ENCODE results near the gene SLC34A3. TPM values are rescaled to one million over a fixed set of nuclear protein-coding genes. Genes with fewer than 3 reads are reported as not detected.

SLC34A3 gene
- total RNA-seq: not detected in 2 replicates

DNA sequence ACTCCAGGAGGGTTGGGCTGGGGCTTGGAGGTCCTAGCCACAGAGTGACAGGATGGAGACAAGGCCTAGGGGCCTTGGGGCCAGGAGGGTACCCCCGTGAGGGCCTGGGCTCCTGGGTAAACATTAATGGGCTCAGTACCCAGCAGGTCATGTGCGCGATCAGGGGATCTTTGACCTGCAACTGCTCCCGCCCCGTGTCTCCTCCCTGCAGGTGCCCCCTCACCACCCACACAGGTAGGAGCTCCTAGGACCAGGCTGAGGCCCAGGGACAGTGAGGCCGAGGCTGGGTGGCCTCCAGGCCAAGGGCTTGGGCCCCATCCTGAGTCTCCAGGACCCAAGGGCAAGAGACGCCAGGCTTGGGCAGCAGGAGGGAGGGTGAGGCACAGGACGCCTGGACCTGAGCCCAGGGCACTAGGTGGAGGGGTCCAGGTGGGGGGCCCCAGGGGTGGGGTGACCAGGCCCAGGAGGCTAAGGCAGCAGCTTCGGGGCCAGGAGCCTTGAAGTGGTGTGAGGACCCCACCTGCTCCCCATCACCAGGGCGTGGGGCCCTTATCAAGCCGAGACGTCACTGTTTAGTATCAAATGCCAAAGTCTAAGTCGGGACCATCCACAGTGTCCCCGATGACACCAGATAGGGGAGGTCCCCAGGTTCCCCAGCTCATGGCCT, at the start of gene SLC34A3:
Gene SLC34A3, plus strand, starts transcription at position 197 of the 667 bp plus-strand sequence. CDS start 802 bp downstream, outside the sequence.
- Histone ChIP-seq H4K20me1 (ENCODE audit: insufficient read depth, low read length) (peaks cover under 1% of the 10 kb centered on the region), H2AFZ (ENCODE audit: low read length) (no peak within 1 kb of the TSS), H3K36me3 (ENCODE audit: insufficient read depth, low read length) (no peaks in the 10 kb centered on the region), H3K4me2 (ENCODE audit: insufficient read depth, low read length) (no peak within 1 kb of the TSS), H3K27me3 (ENCODE audit: insufficient read depth, low read length) (no peaks in the 10 kb centered on the region), H3K9me3 (ENCODE audit: low read depth, low read length) (no peaks in the 10 kb centered on the region), H3K79me2 (ENCODE audit: insufficient read depth, low read length) (no peaks in the 10 kb centered on the region), H3K4me1 (ENCODE audit: insufficient read depth, low read length) (no peaks in the 10 kb centered on the region), H3K4me3 (ENCODE audit: insufficient read depth, low read length) (no peak within 1 kb of the TSS), H3K27ac (ENCODE audit: low read depth, low read length) (no peak within 1 kb of the TSS)
- no peak for DNase-seq (ENCODE audit: insufficient read length, low spot score, missing footprints)
- TF ChIP-seq, protein P1, sequence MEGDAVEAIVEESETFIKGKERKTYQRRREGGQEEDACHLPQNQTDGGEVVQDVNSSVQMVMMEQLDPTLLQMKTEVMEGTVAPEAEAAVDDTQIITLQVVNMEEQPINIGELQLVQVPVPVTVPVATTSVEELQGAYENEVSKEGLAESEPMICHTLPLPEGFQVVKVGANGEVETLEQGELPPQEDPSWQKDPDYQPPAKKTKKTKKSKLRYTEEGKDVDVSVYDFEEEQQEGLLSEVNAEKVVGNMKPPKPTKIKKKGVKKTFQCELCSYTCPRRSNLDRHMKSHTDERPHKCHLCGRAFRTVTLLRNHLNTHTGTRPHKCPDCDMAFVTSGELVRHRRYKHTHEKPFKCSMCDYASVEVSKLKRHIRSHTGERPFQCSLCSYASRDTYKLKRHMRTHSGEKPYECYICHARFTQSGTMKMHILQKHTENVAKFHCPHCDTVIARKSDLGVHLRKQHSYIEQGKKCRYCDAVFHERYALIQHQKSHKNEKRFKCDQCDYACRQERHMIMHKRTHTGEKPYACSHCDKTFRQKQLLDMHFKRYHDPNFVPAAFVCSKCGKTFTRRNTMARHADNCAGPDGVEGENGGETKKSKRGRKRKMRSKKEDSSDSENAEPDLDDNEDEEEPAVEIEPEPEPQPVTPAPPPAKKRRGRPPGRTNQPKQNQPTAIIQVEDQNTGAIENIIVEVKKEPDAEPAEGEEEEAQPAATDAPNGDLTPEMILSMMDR (IDR thresholded peaks at IDR 0.05; ENCODE audit: extremely low read depth, low read depth, low read length): no peak

DNA sequence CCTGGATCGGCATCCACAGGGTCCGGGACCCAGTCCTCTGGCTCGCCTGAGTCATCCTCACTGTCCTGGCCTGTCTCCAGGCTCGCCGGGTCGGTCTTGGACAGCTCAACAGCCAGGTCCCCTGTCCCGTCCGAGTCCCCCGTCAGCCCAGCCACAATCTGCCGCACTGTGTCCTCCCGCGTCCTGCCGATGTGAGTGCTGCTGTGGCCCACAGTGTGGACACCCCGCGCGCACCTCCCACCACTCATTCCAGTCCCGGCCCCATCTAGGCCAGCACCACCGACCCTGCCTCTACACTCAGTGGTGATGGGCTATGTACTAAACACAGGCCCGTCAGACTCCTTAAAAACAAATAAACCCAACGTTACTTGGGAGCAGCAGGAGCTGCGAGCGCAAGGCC, 49.0 kb upstream of the SLC34A3 start:
- H3K27me3 ChIP-seq (ENCODE audit: insufficient read depth, low read length): no peaks in the 10 kb centered on the region
- TF ChIP-seq, protein P1 (IDR thresholded peaks at IDR 0.05; ENCODE audit: extremely low read depth, low read depth, low read length): no peak
- H3K4me3 ChIP-seq (ENCODE audit: insufficient read depth, low read length): no peak overlapping the region
- H2AFZ ChIP-seq (ENCODE audit: low read length): no peak overlapping the region
- peaks cover 16% of the 10 kb centered on the region for H3K79me2 ChIP-seq (ENCODE audit: insufficient read depth, low read length)
- no peak for DNase-seq (ENCODE audit: insufficient read length, low spot score, missing footprints)
- no peaks in the 10 kb centered on the region for H3K9me3 ChIP-seq (ENCODE audit: low read depth, low read length)
- no peak overlapping the region for H3K27ac ChIP-seq (ENCODE audit: low read depth, low read length)
- H3K4me1 ChIP-seq (ENCODE audit: insufficient read depth, low read length): peaks cover 1% of the 10 kb centered on the region
- peaks cover 8% of the 10 kb centered on the region for H4K20me1 ChIP-seq (ENCODE audit: insufficient read depth, low read length)
- peaks cover 29% of the 10 kb centered on the region for H3K36me3 ChIP-seq (ENCODE audit: insufficient read depth, low read length)
- no peak overlapping the region for H3K4me2 ChIP-seq (ENCODE audit: insufficient read depth, low read length)

DNA sequence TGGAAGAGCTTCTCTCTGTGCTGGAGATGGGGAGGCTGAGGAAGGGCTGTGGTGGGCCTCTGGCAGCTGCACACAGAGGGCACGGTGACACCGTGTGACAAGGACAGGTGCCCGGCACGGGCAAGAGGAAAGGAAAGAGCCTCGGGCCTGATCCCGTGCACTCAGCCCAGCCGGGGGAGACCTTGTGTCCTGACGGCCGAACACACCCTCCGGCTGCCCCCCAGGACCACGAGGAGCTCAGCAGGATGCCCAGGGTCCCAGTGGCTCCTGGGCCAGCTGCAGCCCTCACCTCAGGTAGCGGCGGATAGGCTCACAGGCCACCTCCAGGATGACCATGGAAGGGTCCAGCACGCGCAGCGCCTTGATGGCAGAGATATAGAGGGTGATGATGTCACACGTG, 47.9 kb upstream of the SLC34A3 start:
- Histone ChIP-seq H3K36me3 (ENCODE audit: insufficient read depth, low read length) (peaks cover 29% of the 10 kb centered on the region), H3K4me3 (ENCODE audit: insufficient read depth, low read length) (no peak overlapping the region), H3K9me3 (ENCODE audit: low read depth, low read length) (no peaks in the 10 kb centered on the region), H4K20me1 (ENCODE audit: insufficient read depth, low read length) (peaks cover 17% of the 10 kb centered on the region), H3K4me2 (ENCODE audit: insufficient read depth, low read length) (no peak overlapping the region), H3K27me3 (ENCODE audit: insufficient read depth, low read length) (no peaks in the 10 kb centered on the region), H3K27ac (ENCODE audit: low read depth, low read length) (no peak overlapping the region), H3K4me1 (ENCODE audit: insufficient read depth, low read length) (peaks cover 13% of the 10 kb centered on the region), H3K79me2 (ENCODE audit: insufficient read depth, low read length) (peaks cover 28% of the 10 kb centered on the region), H2AFZ (ENCODE audit: low read length) (no peak overlapping the region)
- TF ChIP-seq, protein P1 (IDR thresholded peaks at IDR 0.05; ENCODE audit: extremely low read depth, low read depth, low read length): no peak
- no peak for DNase-seq (ENCODE audit: insufficient read length, low spot score, missing footprints)

DNA sequence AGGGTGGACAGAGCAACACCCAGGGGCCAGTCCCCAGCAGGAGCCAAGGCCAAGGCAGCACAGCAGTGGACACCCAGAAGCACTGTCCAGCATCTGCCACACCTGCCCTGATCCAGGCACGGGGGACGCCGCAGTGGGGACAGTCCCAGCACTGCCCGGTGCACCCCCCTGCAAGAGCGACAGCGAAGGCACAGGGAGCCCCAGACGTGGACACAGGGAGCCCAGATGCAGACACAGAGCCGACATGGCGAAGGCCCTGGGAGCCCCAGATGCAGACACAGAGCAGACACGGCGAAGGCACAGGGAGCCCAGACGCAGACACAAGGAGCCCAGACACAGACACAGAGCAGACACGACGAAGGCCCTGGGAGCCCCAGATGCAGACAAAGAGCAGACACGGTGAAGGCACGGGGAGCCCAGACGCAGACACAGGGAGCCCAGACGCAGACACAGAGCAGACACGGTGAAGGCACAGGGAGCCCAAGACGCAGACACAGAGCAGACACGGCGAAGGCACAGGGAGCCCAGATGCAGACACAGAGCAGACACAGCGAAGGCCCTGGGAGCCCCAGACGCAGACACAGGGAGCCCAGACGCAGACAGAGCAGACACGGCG, 46.6 kb upstream of the SLC34A3 start:
- TF ChIP-seq, protein P1 (IDR thresholded peaks at IDR 0.05; ENCODE audit: extremely low read depth, low read depth, low read length): no peak
- Histone ChIP-seq H3K9me3 (ENCODE audit: low read depth, low read length) (no peaks in the 10 kb centered on the region), H3K4me3 (ENCODE audit: insufficient read depth, low read length) (no peak overlapping the region), H3K27me3 (ENCODE audit: insufficient read depth, low read length) (no peaks in the 10 kb centered on the region), H3K79me2 (ENCODE audit: insufficient read depth, low read length) (peaks cover 33% of the 10 kb centered on the region), H3K4me2 (ENCODE audit: insufficient read depth, low read length) (no peak overlapping the region), H2AFZ (ENCODE audit: low read length) (no peak overlapping the region), H3K36me3 (ENCODE audit: insufficient read depth, low read length) (peaks cover 29% of the 10 kb centered on the region), H3K4me1 (ENCODE audit: insufficient read depth, low read length) (peaks cover 14% of the 10 kb centered on the region), H4K20me1 (ENCODE audit: insufficient read depth, low read length) (peaks cover 15% of the 10 kb centered on the region), H3K27ac (ENCODE audit: low read depth, low read length) (no peak overlapping the region)
- DNase-seq (ENCODE audit: insufficient read length, low spot score, missing footprints): no peak
